SK-N-SH treated with all-trans-retinoic acid at 6 μM for 48 hours (cell line): ENCODE data around the gene KCTD17.

Experiments
- ATAC-seq: fragments of 200-7000 bp; cut with Tn5 transposase; 3 replicates; pipeline ENCODE4 v1.9.1; 2020; ENCODE audit warnings: mild to moderate bottlenecking, moderate library complexity
- ARNTL ChIP-seq: fragments of 450-650 bp; formaldehyde crosslinking; IDR thresholded peaks from 2 replicates; pipeline ENCODE4 v1.5.0; 2020; ENCODE audit warnings: low read depth, mild to moderate bottlenecking, moderate library complexity, borderline replicate concordance
- BACH2 ChIP-seq: fragments of 250-450 bp; sonication (Bioruptor Pico); IDR thresholded peaks from 2 replicates; pipeline ENCODE4 v1.9.0; 2021; ENCODE audit warnings: mild to moderate bottlenecking, borderline replicate concordance
- CREB5 ChIP-seq: fragments of 250-450 bp; sonication (Bioruptor Pico); IDR thresholded peaks from 2 replicates; pipeline ENCODE4 v1.5.1; 2020; ENCODE audit warnings: low read depth, mild to moderate bottlenecking, moderate library complexity
- CSDC2 ChIP-seq: fragments of 250-450 bp; sonication (Bioruptor Pico); IDR thresholded peaks from 2 replicates; pipeline ENCODE4 v1.5.0; 2020; ENCODE audit warnings: mild to moderate bottlenecking, moderate library complexity
- CSRNP3 ChIP-seq: fragments of 250-450 bp; sonication (Bioruptor Pico); IDR thresholded peaks from 2 replicates; pipeline ENCODE4 v1.5.1; 2021; ENCODE audit warnings: mild to moderate bottlenecking, moderate library complexity
- ESRRG ChIP-seq: fragments of 250-450 bp; sonication (Bioruptor Pico); IDR thresholded peaks from 2 replicates; pipeline ENCODE4 v1.6.1; 2021; ENCODE audit warnings: mild to moderate bottlenecking
- GLIS3 ChIP-seq: fragments of 250-450 bp; sonication (Bioruptor Pico); IDR thresholded peaks from 2 replicates; pipeline ENCODE4 v1.5.0; 2020; ENCODE audit warnings: mild to moderate bottlenecking, moderate library complexity
- ISL1 ChIP-seq: fragments of 250-450 bp; sonication (Bioruptor Pico); IDR thresholded peaks from 2 replicates; pipeline ENCODE4 v2.1.2; 2022; ENCODE audit warnings: mild to moderate bottlenecking, moderate library complexity
- OSR1 ChIP-seq: fragments of 250-450 bp; sonication (Bioruptor Pico); IDR thresholded peaks from 2 replicates; pipeline ENCODE4 v1.8.0; 2022; ENCODE audit warnings: moderate library complexity, mild to moderate bottlenecking, inconsistent platforms
- PATZ1 ChIP-seq: fragments of 250-450 bp; sonication (Bioruptor Pico); IDR thresholded peaks from 2 replicates; pipeline ENCODE4 v1.8.0; 2020; ENCODE audit warnings: mild to moderate bottlenecking, moderate library complexity, borderline replicate concordance
- POU6F1 ChIP-seq: fragments of 250-450 bp; sonication (Bioruptor Pico); IDR thresholded peaks from 2 replicates; pipeline ENCODE4 v1.8.0; 2021; ENCODE audit warnings: low read depth, mild to moderate bottlenecking, moderate library complexity, borderline replicate concordance
- PPARA ChIP-seq: fragments of 250-450 bp; sonication (Bioruptor Pico); IDR thresholded peaks from 2 replicates; pipeline ENCODE4 v1.5.0; 2020; ENCODE audit warnings: mild to moderate bottlenecking, borderline replicate concordance
- RARB ChIP-seq: fragments of 250-450 bp; sonication (Bioruptor Pico); IDR thresholded peaks from 2 replicates; pipeline ENCODE4 v1.8.0; 2021; ENCODE audit warnings: mild to moderate bottlenecking, moderate library complexity
- SNAI2 ChIP-seq: fragments of 250-450 bp; sonication (Bioruptor Pico); IDR thresholded peaks from 2 replicates; pipeline ENCODE4 v1.5.0; 2020; ENCODE audit warnings: mild to moderate bottlenecking, moderate library complexity
- TCF4 ChIP-seq: fragments of 250-450 bp; sonication (Bioruptor Pico); IDR thresholded peaks from 2 replicates; pipeline ENCODE4 v1.8.0; 2021; ENCODE audit warnings: mild to moderate bottlenecking, moderate library complexity, borderline replicate concordance
- TOX ChIP-seq: fragments of 250-450 bp; sonication (Bioruptor Pico); IDR thresholded peaks from 2 replicates; pipeline ENCODE4 v1.8.0; 2021; ENCODE audit warnings: mild to moderate bottlenecking, moderate library complexity, borderline replicate concordance
- TSHZ2 ChIP-seq: fragments of 250-450 bp; sonication (Bioruptor Pico); IDR thresholded peaks from 2 replicates; pipeline ENCODE4 v1.5.0; 2020; ENCODE audit warnings: mild to moderate bottlenecking, moderate library complexity
- ZC3H10 ChIP-seq: fragments of 250-450 bp; sonication (Bioruptor Pico); IDR thresholded peaks from 2 replicates; pipeline ENCODE4 v1.5.1; 2021; ENCODE audit warnings: mild to moderate bottlenecking, moderate library complexity
- ZFP3 ChIP-seq: fragments of 250-450 bp; sonication (Bioruptor Pico); IDR thresholded peaks from 2 replicates; pipeline ENCODE4 v1.5.0; 2020; ENCODE audit warnings: mild to moderate bottlenecking, moderate library complexity
- ZFP30 ChIP-seq: fragments of 450-650 bp; formaldehyde crosslinking; IDR thresholded peaks from 2 replicates; pipeline ENCODE4 v1.5.0; 2022; ENCODE audit warnings: mild to moderate bottlenecking, moderate library complexity
- ZNF565 ChIP-seq: fragments of 450-650 bp; formaldehyde crosslinking; conservative IDR thresholded peaks from 2 replicates; pipeline ENCODE4 v1.5.0; 2020; ENCODE audit warnings: low read depth, mild to moderate bottlenecking, moderate library complexity
- ZNF8 ChIP-seq: fragments of 450-650 bp; formaldehyde crosslinking; IDR thresholded peaks from 2 replicates; pipeline ENCODE4 v1.5.0; 2020; ENCODE audit warnings: mild to moderate bottlenecking, moderate library complexity

Gene KCTD17

GRCh38 chr22:37062702-37063381 lies 11.3 kb downstream of the KCTD17 start:
- TF ChIP-seq TCF4 (CRISPR knock-in tag) (no peak), ISL1 (CRISPR knock-in tag) (no peak), SNAI2 (CRISPR knock-in tag) (no peak), ZC3H10 (CRISPR knock-in tag) (no peak), GLIS3 (CRISPR knock-in tag) (no peak), ZFP3 (CRISPR knock-in tag) (no peak), OSR1 (CRISPR knock-in tag) (no peak), RARB (no peak), ZNF8 (CRISPR knock-in tag) (no peak), PATZ1 (CRISPR knock-in tag) (no peak), PPARA (CRISPR knock-in tag) (no peak), ZFP30 (CRISPR knock-in tag) (no peak), ESRRG (CRISPR knock-in tag) (no peak), CSDC2 (CRISPR knock-in tag) (no peak), TSHZ2 (no peak), ARNTL (no peak), POU6F1 (CRISPR knock-in tag) (no peak), TOX (CRISPR knock-in tag) (no peak), ZNF565 (CRISPR knock-in tag) (no peak), BACH2 (no peak)
- TF ChIP-seq, all 23 proteins: peak for 0
- no peak for ATAC-seq

- TF ChIP-seq ZFP30 (CRISPR knock-in tag): no peak
- no peak for TF ChIP-seq TOX (CRISPR knock-in tag)
- TF ChIP-seq PATZ1 (CRISPR knock-in tag): no peak
- no peak for TF ChIP-seq PPARA (CRISPR knock-in tag)
- no peak for TF ChIP-seq SNAI2 (CRISPR knock-in tag)
- no peak for TF ChIP-seq POU6F1 (CRISPR knock-in tag)
- TF ChIP-seq OSR1 (CRISPR knock-in tag): no peak
- no peak for TF ChIP-seq ESRRG (CRISPR knock-in tag)
- no peak for TF ChIP-seq CREB5 (CRISPR knock-in tag)
- TF ChIP-seq TCF4 (CRISPR knock-in tag): no peak
- TF ChIP-seq ISL1 (CRISPR knock-in tag): no peak
- no peak for TF ChIP-seq ZNF8 (CRISPR knock-in tag)
- TF ChIP-seq BACH2: no peak
- TF ChIP-seq ZFP3 (CRISPR knock-in tag): no peak
- no peak for TF ChIP-seq CSRNP3 (CRISPR knock-in tag)
- TF ChIP-seq RARB: no peak
- TF ChIP-seq GLIS3 (CRISPR knock-in tag): no peak
- no peak for TF ChIP-seq CSDC2 (CRISPR knock-in tag)
- no peak for ATAC-seq
Measured at GRCh38 chr22:37063431-37064420, 12.2 kb downstream of the KCTD17 start.
